Esophagus muscularis mucosa (tissue), 4 donors: ENCODE measurements around the gene MYH7.

Experiments
- EP300 ChIP-seq: sonication (generic); formaldehyde crosslinking; IDR thresholded peaks from one replicate; pipeline ENCODE4 v1.6.1; 2017; ENCODE audit warnings: antibody characterized with exemption
- POLR2A ChIP-seq: fragments of 450-650 bp; IDR thresholded peaks from one replicate; pipeline ENCODE4 v1.6.1; 2017; ENCODE audit warnings: antibody characterized with exemption, moderate library complexity, mild to moderate bottlenecking, low read depth
- POLR2AphosphoS5 ChIP-seq, 2 donors: sonication (generic); formaldehyde crosslinking; IDR thresholded peaks; one replicate each; pipeline ENCODE4 v1.6.1; 2017; ENCODE audit warnings: antibody characterized with exemption in 2 of 2
- TF ChIP-seq, protein P1 (sequence below), 3 experiments: fragments of 200-600 bp in 2 of 3; fragments of 450-650 bp in 1 of 3; sonication (generic) in 2 of 3; IDR thresholded peaks; one replicate each; pipeline ENCODE4 v1.5.1; 2017 to 2019; ENCODE audit warnings: antibody characterized with exemption in 3 of 3, mild to moderate bottlenecking in 2 of 3, moderate library complexity in 1 of 3

- TF ChIP-seq, protein P1, sequence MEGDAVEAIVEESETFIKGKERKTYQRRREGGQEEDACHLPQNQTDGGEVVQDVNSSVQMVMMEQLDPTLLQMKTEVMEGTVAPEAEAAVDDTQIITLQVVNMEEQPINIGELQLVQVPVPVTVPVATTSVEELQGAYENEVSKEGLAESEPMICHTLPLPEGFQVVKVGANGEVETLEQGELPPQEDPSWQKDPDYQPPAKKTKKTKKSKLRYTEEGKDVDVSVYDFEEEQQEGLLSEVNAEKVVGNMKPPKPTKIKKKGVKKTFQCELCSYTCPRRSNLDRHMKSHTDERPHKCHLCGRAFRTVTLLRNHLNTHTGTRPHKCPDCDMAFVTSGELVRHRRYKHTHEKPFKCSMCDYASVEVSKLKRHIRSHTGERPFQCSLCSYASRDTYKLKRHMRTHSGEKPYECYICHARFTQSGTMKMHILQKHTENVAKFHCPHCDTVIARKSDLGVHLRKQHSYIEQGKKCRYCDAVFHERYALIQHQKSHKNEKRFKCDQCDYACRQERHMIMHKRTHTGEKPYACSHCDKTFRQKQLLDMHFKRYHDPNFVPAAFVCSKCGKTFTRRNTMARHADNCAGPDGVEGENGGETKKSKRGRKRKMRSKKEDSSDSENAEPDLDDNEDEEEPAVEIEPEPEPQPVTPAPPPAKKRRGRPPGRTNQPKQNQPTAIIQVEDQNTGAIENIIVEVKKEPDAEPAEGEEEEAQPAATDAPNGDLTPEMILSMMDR (IDR thresholded peaks at IDR 0.05): no peak
- TF ChIP-seq EP300: no peak
- no peak for TF ChIP-seq POLR2A
- no peak for TF ChIP-seq POLR2AphosphoS5 (IDR thresholded peaks at IDR 0.05)
Observed at GRCh38 chr14:23384364-23385080, 50.9 kb downstream of the MYH7 start.
